ENCODE results near the gene KLHL29.

KLHL29 gene

GRCh38 chr2:23429036-23429435 lies 44.1 kb downstream of the KLHL29 start:
- ATAC-seq = no peak
- Mint-ChIP-seq H3K4me3 (no peak overlapping the region), H3K9me3 (no peaks in the 10 kb centered on the region)

GRCh38 chr2:23430263-23430662 lies 45.3 kb downstream of the KLHL29 start:
- no peaks in the 10 kb centered on the region for H3K4me1 Mint-ChIP-seq
- peaks cover 6% of the 10 kb centered on the region for H3K27me3 Mint-ChIP-seq
- no peak for ATAC-seq
- H3K36me3 Mint-ChIP-seq (ENCODE audit: low read depth) = no peaks in the 10 kb centered on the region
- H3K4me3 Mint-ChIP-seq = no peak overlapping the region
- no peaks in the 10 kb centered on the region for H3K9me3 Mint-ChIP-seq
- H3K27ac Mint-ChIP-seq = no peak overlapping the region
- DNase-seq = no peak

More at GRCh38 chr2:23429036-23429435, 44.1 kb downstream of the KLHL29 start:
- Mint-ChIP-seq H3K4me1 (no peaks in the 10 kb centered on the region), H3K27me3 (peaks cover 2% of the 10 kb centered on the region), H3K36me3 (ENCODE audit: low read depth) (no peaks in the 10 kb centered on the region), H3K27ac (no peak overlapping the region)
- no peak for DNase-seq

- Mint-ChIP-seq H3K36me3 (ENCODE audit: low read depth) (no peaks in the 10 kb centered on the region), H3K9me3 (no peaks in the 10 kb centered on the region), H3K4me1 (peaks cover 12% of the 10 kb centered on the region), H3K4me3 (no peak overlapping the region), H3K27ac (no peak overlapping the region), H3K27me3 (peaks cover 24% of the 10 kb centered on the region)
- DNase-seq (no peak), ATAC-seq (no peak)
Observed at GRCh38 chr2:23432531-23432930, 47.6 kb downstream of the KLHL29 start.

GRCh38 chr2:23433282-23433681 lies 48.3 kb downstream of the KLHL29 start:
- H3K27me3 Mint-ChIP-seq = peaks cover 24% of the 10 kb centered on the region
- no peaks in the 10 kb centered on the region for H3K9me3 Mint-ChIP-seq
- no peak for DNase-seq
- H3K36me3 Mint-ChIP-seq (ENCODE audit: low read depth) = no peaks in the 10 kb centered on the region
- peaks cover 12% of the 10 kb centered on the region for H3K4me1 Mint-ChIP-seq
- H3K27ac Mint-ChIP-seq = no peak overlapping the region
- ATAC-seq = no peak
- H3K4me3 Mint-ChIP-seq = no peak overlapping the region

GRCh38 chr2:23434721-23435121 lies 49.7 kb downstream of the KLHL29 start:
- Mint-ChIP-seq H3K4me3 (no peak overlapping the region), H3K9me3 (no peaks in the 10 kb centered on the region), H3K36me3 (ENCODE audit: low read depth) (no peaks in the 10 kb centered on the region), H3K27me3 (peaks cover 24% of the 10 kb centered on the region), H3K27ac (no peak overlapping the region), H3K4me1 (peaks cover 12% of the 10 kb centered on the region)
- ATAC-seq = no peak
- no peak for DNase-seq

GRCh38 chr2:23435250-23436035 lies 50.5 kb downstream of the KLHL29 start:
- peaks cover 24% of the 10 kb centered on the region for H3K27me3 Mint-ChIP-seq
- no peak overlapping the region for H3K27ac Mint-ChIP-seq
- no peaks in the 10 kb centered on the region for H3K36me3 Mint-ChIP-seq (ENCODE audit: low read depth)
- H3K4me3 Mint-ChIP-seq = no peak overlapping the region
- peaks cover 12% of the 10 kb centered on the region for H3K4me1 Mint-ChIP-seq
- ATAC-seq (no peak), DNase-seq (no peak)
- H3K9me3 Mint-ChIP-seq = no peaks in the 10 kb centered on the region

DNA sequence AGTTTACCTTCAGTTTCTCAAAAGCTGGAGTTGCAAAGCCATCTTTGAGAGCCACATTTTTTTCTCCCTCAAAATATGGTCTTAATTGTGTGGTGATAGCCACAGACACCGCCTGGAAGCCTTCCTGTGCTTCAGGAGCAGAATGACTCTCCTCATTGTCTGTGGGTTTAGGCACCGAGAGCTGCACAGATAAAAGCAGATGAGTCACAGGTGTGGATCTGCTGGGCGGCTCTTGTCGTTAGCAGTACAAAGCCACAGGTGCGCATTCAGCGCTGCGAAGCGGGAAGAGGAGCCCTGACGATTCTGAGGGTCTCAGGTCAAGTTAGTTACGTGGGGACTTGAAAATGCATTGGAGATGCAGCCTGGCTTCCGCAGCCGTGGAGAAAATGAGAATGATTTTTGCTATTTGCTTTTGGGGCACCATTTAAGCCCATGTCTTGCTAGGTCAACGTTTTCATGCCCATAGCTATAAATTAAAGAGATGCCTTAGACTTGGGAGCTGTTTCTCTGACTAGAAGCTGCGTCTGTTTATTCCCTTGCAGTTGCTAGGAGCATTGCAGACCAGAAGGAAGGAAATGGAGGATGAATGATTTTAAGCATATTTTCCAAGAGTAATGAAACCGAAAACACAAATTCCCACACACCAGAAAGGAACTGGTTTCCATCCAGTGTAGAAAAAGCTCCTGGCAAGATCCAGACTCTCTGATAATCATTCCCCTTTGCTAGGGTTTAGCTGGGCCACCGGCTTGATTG lies 51.5 kb downstream of the KLHL29 start:
- Mint-ChIP-seq H3K36me3 (ENCODE audit: low read depth) (no peaks in the 10 kb centered on the region), H3K27me3 (peaks cover 26% of the 10 kb centered on the region), H3K27ac (no peak overlapping the region), H3K4me1 (peaks cover 12% of the 10 kb centered on the region), H3K4me3 (no peak overlapping the region), H3K9me3 (no peaks in the 10 kb centered on the region)
- ATAC-seq (peak; percentile 100), DNase-seq (peak; percentile 29)

DNA sequence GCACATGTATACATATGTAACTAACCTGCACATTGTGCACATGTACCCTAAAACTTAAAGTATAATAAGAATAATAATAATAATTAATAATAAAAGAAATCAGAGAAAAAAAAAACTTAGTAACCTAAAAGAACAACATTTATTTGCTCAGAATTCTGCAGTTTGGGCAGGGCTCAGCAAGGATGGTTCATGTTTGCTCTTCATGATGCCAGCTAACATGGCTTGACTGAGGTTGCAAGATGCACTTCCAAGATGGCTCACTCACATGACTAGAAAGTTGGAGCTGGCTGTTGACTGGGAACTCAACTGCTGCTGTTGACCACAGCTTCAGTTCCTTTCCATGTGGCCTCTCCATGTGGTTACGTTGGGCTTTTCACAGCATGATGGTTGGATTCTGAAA lies 56.4 kb downstream of the KLHL29 start:
- H3K4me3 Mint-ChIP-seq = no peak overlapping the region
- ATAC-seq = no peak
- H3K4me1 Mint-ChIP-seq = peaks cover 5% of the 10 kb centered on the region
- peaks cover 19% of the 10 kb centered on the region for H3K27me3 Mint-ChIP-seq
- no peak overlapping the region for H3K27ac Mint-ChIP-seq
- H3K36me3 Mint-ChIP-seq (ENCODE audit: low read depth) = no peaks in the 10 kb centered on the region
- H3K9me3 Mint-ChIP-seq = no peaks in the 10 kb centered on the region
- no peak for DNase-seq

DNA sequence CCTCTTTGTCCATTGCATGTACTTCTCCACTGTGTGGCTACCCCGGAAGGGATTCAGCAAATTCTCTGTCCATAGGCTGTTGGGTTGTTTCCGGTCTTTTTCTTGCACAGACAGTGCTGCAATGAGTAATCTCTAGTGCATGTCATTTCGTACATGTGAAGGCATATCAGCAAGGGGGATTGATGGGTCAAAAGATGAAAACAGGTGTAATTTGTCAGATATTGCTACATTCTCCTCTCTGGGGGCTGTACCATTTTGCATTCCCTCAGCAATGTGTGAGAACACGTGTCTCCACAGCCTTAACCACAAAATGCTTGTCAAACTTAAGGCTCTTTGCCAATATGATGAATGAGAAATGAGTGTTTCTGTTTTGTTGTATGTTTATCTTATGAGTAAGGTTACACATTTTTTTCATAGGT lies 60.5 kb downstream of the KLHL29 start:
- H3K36me3 Mint-ChIP-seq (ENCODE audit: low read depth) = no peaks in the 10 kb centered on the region
- H3K4me1 Mint-ChIP-seq = no peaks in the 10 kb centered on the region
- H3K4me3 Mint-ChIP-seq = no peak overlapping the region
- H3K9me3 Mint-ChIP-seq = no peaks in the 10 kb centered on the region
- H3K27me3 Mint-ChIP-seq = peaks cover 11% of the 10 kb centered on the region
- ATAC-seq (no peak), DNase-seq (no peak)
- H3K27ac Mint-ChIP-seq = no peak overlapping the region

GRCh38 chr2:23446916-23447315 lies 61.9 kb downstream of the KLHL29 start:
- Mint-ChIP-seq H3K4me1 (no peaks in the 10 kb centered on the region), H3K9me3 (no peaks in the 10 kb centered on the region), H3K27me3 (peaks cover 6% of the 10 kb centered on the region), H3K4me3 (no peak overlapping the region), H3K27ac (no peak overlapping the region), H3K36me3 (ENCODE audit: low read depth) (no peaks in the 10 kb centered on the region)
- no peak for DNase-seq
- ATAC-seq = no peak

DNA sequence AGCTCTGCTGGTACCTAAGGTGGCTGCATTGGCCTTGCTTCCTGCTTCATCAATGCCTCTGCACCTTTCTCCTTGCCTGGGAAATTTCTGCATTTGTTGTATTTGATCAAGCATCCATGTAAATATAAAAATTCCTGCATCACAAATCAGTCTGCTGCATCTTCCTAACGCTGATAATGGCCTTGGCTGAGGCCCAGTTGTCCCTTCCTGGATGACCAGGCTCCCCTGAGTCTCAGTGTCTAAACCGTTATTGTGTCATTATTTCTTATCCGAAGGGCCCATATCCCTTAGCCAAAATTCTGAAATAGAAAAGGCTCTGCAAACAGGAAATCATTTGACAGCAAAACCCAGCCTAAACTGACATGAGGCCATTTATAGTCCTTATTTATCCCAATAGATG lies 62.4 kb downstream of the KLHL29 start:
- Mint-ChIP-seq H3K9me3 (no peaks in the 10 kb centered on the region), H3K4me3 (no peak overlapping the region), H3K4me1 (peaks cover 2% of the 10 kb centered on the region), H3K36me3 (ENCODE audit: low read depth) (no peaks in the 10 kb centered on the region), H3K27ac (no peak overlapping the region), H3K27me3 (peaks cover 6% of the 10 kb centered on the region)
- DNase-seq = no peak
- no peak for ATAC-seq

DNA sequence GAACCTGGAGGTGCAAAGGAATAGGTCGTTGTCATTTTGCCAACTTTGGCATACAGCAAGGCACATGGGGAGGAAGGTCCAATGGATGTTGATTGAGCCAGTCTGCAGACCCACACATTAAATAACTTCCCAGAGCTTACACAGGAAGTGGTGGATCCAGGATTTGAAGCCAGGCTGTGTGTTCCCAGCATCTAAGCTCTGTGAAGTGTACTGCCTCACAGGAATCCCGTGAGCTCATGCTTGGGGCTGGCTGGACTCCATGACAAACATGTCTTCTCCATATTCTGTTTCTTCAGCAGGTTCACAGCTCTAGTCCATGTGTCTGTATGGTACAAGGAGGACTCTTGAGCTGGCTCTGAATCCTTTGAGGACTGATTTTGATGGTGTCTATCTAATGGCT lies 63.9 kb downstream of the KLHL29 start:
- H3K27me3 Mint-ChIP-seq = peaks cover 17% of the 10 kb centered on the region
- peaks cover 17% of the 10 kb centered on the region for H3K4me1 Mint-ChIP-seq
- no peaks in the 10 kb centered on the region for H3K9me3 Mint-ChIP-seq
- ATAC-seq (no peak), DNase-seq (no peak)
- no peak overlapping the region for H3K27ac Mint-ChIP-seq
- H3K4me3 Mint-ChIP-seq = no peak overlapping the region
- no peaks in the 10 kb centered on the region for H3K36me3 Mint-ChIP-seq (ENCODE audit: low read depth)

- H3K4me3 Mint-ChIP-seq = no peak overlapping the region
Observed at GRCh38 chr2:23449413-23449812, 64.4 kb downstream of the KLHL29 start.

GRCh38 chr2:23449831-23450331 lies 64.9 kb downstream of the KLHL29 start:
- peaks cover 25% of the 10 kb centered on the region for H3K4me1 Mint-ChIP-seq
- H3K27ac Mint-ChIP-seq = no peak overlapping the region
- no peaks in the 10 kb centered on the region for H3K36me3 Mint-ChIP-seq (ENCODE audit: low read depth)
- no peaks in the 10 kb centered on the region for H3K9me3 Mint-ChIP-seq
- no peak for ATAC-seq
- peaks cover 27% of the 10 kb centered on the region for H3K27me3 Mint-ChIP-seq
- no peak for DNase-seq
- H3K4me3 Mint-ChIP-seq = no peak overlapping the region

More at GRCh38 chr2:23449413-23449812, 64.4 kb downstream of the KLHL29 start:
- no peak for DNase-seq
- Mint-ChIP-seq H3K27ac (no peak overlapping the region), H3K27me3 (peaks cover 22% of the 10 kb centered on the region), H3K36me3 (ENCODE audit: low read depth) (no peaks in the 10 kb centered on the region), H3K4me1 (peaks cover 21% of the 10 kb centered on the region), H3K9me3 (no peaks in the 10 kb centered on the region)
- ATAC-seq = no peak

DNA sequence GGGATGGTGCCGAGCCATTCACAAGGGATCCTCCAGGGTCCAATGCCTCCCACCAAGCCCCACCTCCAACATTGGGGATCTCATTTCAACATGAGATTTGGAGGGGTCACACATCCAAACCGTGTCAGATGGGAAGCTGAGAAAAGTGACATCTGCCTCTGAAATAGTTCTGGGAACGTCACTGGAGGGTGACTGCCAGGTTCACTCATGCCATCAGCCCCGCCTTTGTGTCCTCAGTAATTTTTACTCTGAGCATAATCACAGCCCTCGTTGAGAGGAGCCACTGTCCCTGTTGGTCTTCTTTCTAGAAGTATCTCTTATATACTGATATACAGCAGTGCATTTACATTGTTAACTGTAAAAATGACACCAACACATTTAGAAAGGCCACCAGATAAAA lies 67.4 kb downstream of the KLHL29 start:
- DNase-seq (no peak), ATAC-seq (no peak)
- H3K9me3 Mint-ChIP-seq = no peaks in the 10 kb centered on the region
- no peak overlapping the region for H3K4me3 Mint-ChIP-seq
- peaks cover 30% of the 10 kb centered on the region for H3K27me3 Mint-ChIP-seq
- H3K4me1 Mint-ChIP-seq = peaks cover 29% of the 10 kb centered on the region
- H3K27ac Mint-ChIP-seq = no peak overlapping the region
- no peaks in the 10 kb centered on the region for H3K36me3 Mint-ChIP-seq (ENCODE audit: low read depth)
